GM19023 (cell line): Measurements from ENCODE around the gene CCNQ.

Source experiments
- ATAC-seq: cut with Tn5 transposase; IDR thresholded peaks from one replicate; pipeline ENCODE4 v1.9.1; 2021; ENCODE audit warnings: mild to moderate bottlenecking, moderate library complexity; ENCODE audit not compliant: unreplicated experiment

The CCNQ gene

GRCh38 chrX:153578200-153578835 is 20.6 kb downstream of the CCNQ start:
- ATAC-seq, result no peak

GRCh38 chrX:153576961-153577360 is 22.0 kb downstream of the CCNQ start:
- no peak for ATAC-seq

- no peak for ATAC-seq
Observed at GRCh38 chrX:153576239-153576870, 22.6 kb downstream of the CCNQ start.

GRCh38 chrX:153573984-153574383 is 25.0 kb downstream of the CCNQ start:
- no peak for ATAC-seq

GRCh38 chrX:153572601-153573000 is 26.3 kb downstream of the CCNQ start:
- ATAC-seq, result no peak

- ATAC-seq, result no peak
Observed at GRCh38 chrX:153571534-153571908, 27.4 kb downstream of the CCNQ start.

GRCh38 chrX:153569475-153569874 is 29.5 kb downstream of the CCNQ start:
- ATAC-seq, result no peak

GRCh38 chrX:153568451-153569011 is 30.4 kb downstream of the CCNQ start:
- no peak for ATAC-seq

- no peak for ATAC-seq
Observed at GRCh38 chrX:153565996-153566580, 32.9 kb downstream of the CCNQ start.

- no peak for ATAC-seq
Observed at GRCh38 chrX:153564047-153564606, 34.8 kb downstream of the CCNQ start.

GRCh38 chrX:153562546-153562945 is 36.4 kb downstream of the CCNQ start:
- no peak for ATAC-seq

GRCh38 chrX:153561337-153561736 is 37.6 kb downstream of the CCNQ start:
- no peak for ATAC-seq

GRCh38 chrX:153560466-153560865 is 38.5 kb downstream of the CCNQ start:
- ATAC-seq, result no peak

- ATAC-seq, result no peak
Observed at GRCh38 chrX:153560000-153560399, 38.9 kb downstream of the CCNQ start.

GRCh38 chrX:153557618-153558355 is 41.2 kb downstream of the CCNQ start:
- no peak for ATAC-seq

GRCh38 chrX:153556767-153557166 is 42.2 kb downstream of the CCNQ start:
- ATAC-seq, result no peak

GRCh38 chrX:153554519-153555167 is 44.3 kb downstream of the CCNQ start:
- ATAC-seq, result no peak

GRCh38 chrX:153551135-153551534 is 47.8 kb downstream of the CCNQ start:
- no peak for ATAC-seq

GRCh38 chrX:153549807-153550206 is 49.1 kb downstream of the CCNQ start:
- no peak for ATAC-seq

- ATAC-seq, result no peak
Observed at GRCh38 chrX:153549231-153549630, 49.7 kb downstream of the CCNQ start.

- no peak for ATAC-seq
Observed at GRCh38 chrX:153547195-153547594, 51.7 kb downstream of the CCNQ start.
